HepG2 (cell line): Measurements from ENCODE around the gene MYCBP2. TPM values are rescaled to one million over a fixed set of nuclear protein-coding genes. Genes with fewer than 3 reads are reported as not detected.

ENCODE experiments used
- BCL6 ChIP-seq: IDR thresholded peaks from 2 replicates; pipeline ENCODE4 v1.6.1; 2016; ENCODE audit warnings: missing genetic modification reagents, missing compliant biosample characterization
- ESRRA ChIP-seq: sonication (generic); formaldehyde crosslinking; IDR thresholded peaks from 2 replicates; pipeline ENCODE4 v1.5.1; 2020; ENCODE audit warnings: mild to moderate bottlenecking, low read depth, missing genetic modification reagents
- GPN1 ChIP-seq: sonication (generic); formaldehyde crosslinking; IDR thresholded peaks from 2 replicates; pipeline ENCODE4 v1.5.1; 2020; ENCODE audit warnings: missing genetic modification reagents, borderline replicate concordance
- MYNN ChIP-seq: sonication (generic); formaldehyde crosslinking; IDR thresholded peaks from 2 replicates; pipeline ENCODE4 v1.4.0; 2020; ENCODE audit warnings: mild to moderate bottlenecking, low read depth, missing genetic modification reagents
- MZF1 ChIP-seq: sonication (generic); formaldehyde crosslinking; IDR thresholded peaks from 2 replicates; pipeline ENCODE4 v1.8.1; 2023; ENCODE audit warnings: mild to moderate bottlenecking, missing genetic modification reagents, borderline replicate concordance
- PCBP1 ChIP-seq: fragments of 200-400 bp; formaldehyde crosslinking; IDR thresholded peaks from 2 replicates; pipeline ENCODE4 v1.6.1; 2017; ENCODE audit warnings: mild to moderate bottlenecking, low read depth, low read length, borderline replicate concordance
- PRDM10 ChIP-seq: sonication (generic); formaldehyde crosslinking; IDR thresholded peaks from 2 replicates; pipeline ENCODE4 v1.4.0; 2020; ENCODE audit warnings: low read depth, missing genetic modification reagents
- RBM22 ChIP-seq: fragments of 200-400 bp; formaldehyde crosslinking; optimal IDR thresholded peaks from 2 replicates; pipeline ENCODE3; 2017; ENCODE audit warnings: mild to moderate bottlenecking, low read length, moderate library complexity
- SMAD9 ChIP-seq: sonication (generic); formaldehyde crosslinking; IDR thresholded peaks from 2 replicates; pipeline ENCODE4 v1.5.1; 2020; ENCODE audit warnings: mild to moderate bottlenecking, missing genetic modification reagents
- TP53 ChIP-seq: sonication (generic); formaldehyde crosslinking; conservative IDR thresholded peaks from 2 replicates; pipeline ENCODE4 v1.4.0; 2020; ENCODE audit warnings: missing genetic modification reagents
- YEATS4 ChIP-seq: sonication (generic); formaldehyde crosslinking; IDR thresholded peaks from 2 replicates; pipeline ENCODE4 v1.4.0; 2020; ENCODE audit warnings: missing genetic modification reagents, borderline replicate concordance
- ZBTB2 ChIP-seq: sonication (generic); formaldehyde crosslinking; IDR thresholded peaks from 2 replicates; pipeline ENCODE4 v1.8.0; 2022; ENCODE audit warnings: low read depth, missing genetic modification reagents
- ZFYVE20 ChIP-seq: sonication (generic); formaldehyde crosslinking; IDR thresholded peaks from 2 replicates; pipeline ENCODE4 v1.8.0; 2023; ENCODE audit warnings: low read depth, mild to moderate bottlenecking, moderate library complexity, missing genetic modification reagents, borderline replicate concordance
- ZHX2 ChIP-seq, 2 experiments: sonication (generic) in 1 of 2; formaldehyde crosslinking in 1 of 2; IDR thresholded peaks; 2 replicates each; pipeline versions ENCODE4 v1.6.1 to v1.9.0; 2014 to 2022; ENCODE audit warnings: antibody characterized with exemption in 1 of 2, borderline replicate concordance in 1 of 2, inconsistent platforms in 1 of 2, low read depth in 1 of 2, missing genetic modification reagents in 1 of 2
- ZNF446 ChIP-seq: sonication (generic); formaldehyde crosslinking; IDR thresholded peaks from 2 replicates; pipeline ENCODE4 v1.5.0; 2020; ENCODE audit warnings: mild to moderate bottlenecking, missing genetic modification reagents
- ZNF451 ChIP-seq: sonication (generic); formaldehyde crosslinking; IDR thresholded peaks from 2 replicates; pipeline ENCODE4 v1.5.0; 2020; ENCODE audit warnings: mild to moderate bottlenecking, missing genetic modification reagents
- ZNF746 ChIP-seq: sonication (generic); formaldehyde crosslinking; IDR thresholded peaks from 2 replicates; pipeline ENCODE4 v1.8.0; 2022; ENCODE audit warnings: mild to moderate bottlenecking, missing genetic modification reagents
- polyA plus RNA-seq, 8 experiments: library from polyadenylated mRNA; depleted of rRNA in 3 of 8; stranded (reverse) in 7 of 8; unstranded in 1 of 8; fragments of >200 nt; fragmentation: Illumina TruSeq in 4 of 8; extraction: Trizol in 4 of 8; gene quantifications; 2 replicates each; pipeline versions ENCODE4 v1.2.1 to v1.2.3, GENCODE V29; 2011 to 2016; ENCODE audit warnings: low read depth in 4 of 8, missing spikeins in 1 of 8, mixed read lengths in 1 of 8; ENCODE audit not compliant: insufficient read depth in 1 of 8
- total RNA-seq, 5 experiments: library from RNA; depleted of rRNA; stranded (reverse); fragments of >200 nt; fragmentation: Illumina TruSeq; extraction: Trizol; gene quantifications; 2 replicates each; pipeline ENCODE4 v1.2.3, GENCODE V29; 2016; ENCODE audit warnings: low read depth in 1 of 5

MYCBP2 gene
- total and polyA plus RNA-seq, 2 of the 13 experiments (the other 11 are each of a cell fraction or from before 2014, with no cell fraction given), result 16.3 to 35.3 TPM

- no peak for TF ChIP-seq ZFYVE20 (CRISPR knock-in tag)
- no peak for TF ChIP-seq MZF1 (CRISPR knock-in tag)
- no peak for TF ChIP-seq PCBP1
- TF ChIP-seq RBM22, result no peak
- no peak for TF ChIP-seq ZNF446 (CRISPR knock-in tag)
- TF ChIP-seq ESRRA, result no peak
- no peak for TF ChIP-seq ZNF746 (CRISPR knock-in tag)
- no peak for TF ChIP-seq BCL6
- TF ChIP-seq YEATS4 (CRISPR knock-in tag), result peak; percentile 70
- no peak; the same call in 1 of the 2 replicates for TF ChIP-seq MYNN
- TF ChIP-seq PRDM10 (CRISPR knock-in tag), result 0 out of 2 replicates have a peak, but pooled peaks have one; percentile 25
- TF ChIP-seq GPN1, result no peak
- 0 out of 2 replicates have a peak, but pooled peaks have one; percentile 51 for TF ChIP-seq ZNF451 (CRISPR knock-in tag)
- no peak for TF ChIP-seq SMAD9 (CRISPR knock-in tag)
- TF ChIP-seq ZBTB2, result no peak
- 0 out of 2 replicates have a peak, but pooled peaks have one; percentile 51 for TF ChIP-seq TP53 (CRISPR knock-in tag)
- 0 out of 2 replicates have a peak, but pooled peaks have one; percentile 39 for TF ChIP-seq ZHX2 (IDR thresholded peaks at IDR 0.05; ENCODE audit: low read depth)
- TF ChIP-seq ZHX2 (CRISPR knock-in tag; IDR thresholded peaks at IDR 0.05; ENCODE audit: borderline replicate concordance), result no peak
Observed at GRCh38 chr13:77329133-77329910, 2.4 kb upstream of the MYCBP2 start (continued).
